ENCODE results near the gene LDHB.
"Not testable (repeated sequence)": the region's sequence is repeated elsewhere in the genome, so short reads cannot be mapped to it uniquely, and the experiment has no call there.

LDHB gene

DNA sequence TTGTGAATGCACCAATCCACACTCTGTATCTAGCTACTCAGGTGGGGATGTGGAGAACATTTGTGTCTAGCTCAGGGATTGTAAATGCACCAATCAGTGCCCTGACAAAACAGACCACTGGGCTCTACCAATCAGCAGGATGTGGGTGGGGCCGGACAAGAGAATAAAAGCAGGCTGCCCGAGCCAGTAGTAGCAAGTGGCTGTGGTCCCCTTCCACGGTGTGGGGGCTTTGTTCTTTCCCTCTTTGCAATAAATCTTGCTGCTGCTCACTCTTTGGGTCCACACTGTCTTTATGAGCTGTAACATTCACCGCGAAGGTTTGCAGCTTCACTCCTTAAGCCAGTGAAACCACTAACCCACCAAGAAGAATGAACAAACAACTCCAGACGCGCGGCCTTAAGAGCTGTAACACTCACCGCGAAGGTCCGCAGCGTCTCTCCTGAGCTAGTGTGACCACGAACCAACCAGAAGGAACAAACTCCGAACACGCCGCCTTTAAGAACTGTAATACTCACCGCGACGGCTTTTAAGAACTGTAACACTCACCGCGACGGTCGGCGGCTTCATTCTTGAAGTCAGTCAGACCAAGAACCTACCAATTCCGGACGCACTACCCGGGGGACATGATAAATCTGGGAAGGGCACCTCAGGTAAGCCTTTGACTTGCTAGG, 4.6 kb upstream of the LDHB start:
- no peak overlapping the region for H3K27ac ChIP-seq (ENCODE audit: low read depth, low read length)
- peaks cover 2% of the 10 kb centered on the region; the same call in 1 of the 2 replicates for H3K27me3 ChIP-seq (ENCODE audit: control insufficient read depth, low read length)
- H4K20me1 ChIP-seq (ENCODE audit: control insufficient read depth, insufficient read depth, low read depth, low read length): no peaks in the 10 kb centered on the region
- no peak overlapping the region for H3K4me3 ChIP-seq (ENCODE audit: low read length)
- H3K4me2 ChIP-seq (ENCODE audit: low read length): no peak overlapping the region
- H3K36me3 ChIP-seq (ENCODE audit: control insufficient read depth, low read length): peaks cover 4% of the 10 kb centered on the region
- H3K9me3 ChIP-seq (ENCODE audit: control insufficient read depth, insufficient read depth, low read length): peaks cover 3% of the 10 kb centered on the region; the same call in 1 of the 2 replicates
- TF ChIP-seq EZH2phosphoT487 (IDR thresholded peaks at IDR 0.05; ENCODE audit: borderline replicate concordance, low read length): no peak
- TF ChIP-seq, protein P1, sequence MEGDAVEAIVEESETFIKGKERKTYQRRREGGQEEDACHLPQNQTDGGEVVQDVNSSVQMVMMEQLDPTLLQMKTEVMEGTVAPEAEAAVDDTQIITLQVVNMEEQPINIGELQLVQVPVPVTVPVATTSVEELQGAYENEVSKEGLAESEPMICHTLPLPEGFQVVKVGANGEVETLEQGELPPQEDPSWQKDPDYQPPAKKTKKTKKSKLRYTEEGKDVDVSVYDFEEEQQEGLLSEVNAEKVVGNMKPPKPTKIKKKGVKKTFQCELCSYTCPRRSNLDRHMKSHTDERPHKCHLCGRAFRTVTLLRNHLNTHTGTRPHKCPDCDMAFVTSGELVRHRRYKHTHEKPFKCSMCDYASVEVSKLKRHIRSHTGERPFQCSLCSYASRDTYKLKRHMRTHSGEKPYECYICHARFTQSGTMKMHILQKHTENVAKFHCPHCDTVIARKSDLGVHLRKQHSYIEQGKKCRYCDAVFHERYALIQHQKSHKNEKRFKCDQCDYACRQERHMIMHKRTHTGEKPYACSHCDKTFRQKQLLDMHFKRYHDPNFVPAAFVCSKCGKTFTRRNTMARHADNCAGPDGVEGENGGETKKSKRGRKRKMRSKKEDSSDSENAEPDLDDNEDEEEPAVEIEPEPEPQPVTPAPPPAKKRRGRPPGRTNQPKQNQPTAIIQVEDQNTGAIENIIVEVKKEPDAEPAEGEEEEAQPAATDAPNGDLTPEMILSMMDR (IDR thresholded peaks at IDR 0.05; ENCODE audit: low read depth, low read length, poor library complexity, severe bottlenecking): no peak
- H3K9me2 ChIP-seq (replicated peaks; ENCODE audit: control insufficient read depth, low read length): no peaks in the 10 kb centered on the region
- H3K79me2 ChIP-seq (ENCODE audit: control insufficient read depth, low read length): peaks cover 11% of the 10 kb centered on the region
- H3K4me1 ChIP-seq (ENCODE audit: control insufficient read depth, low read length): peaks cover 8% of the 10 kb centered on the region
- no peaks in the 10 kb centered on the region for H3F3A ChIP-seq (ENCODE audit: control insufficient read depth, insufficient read depth)

DNA sequence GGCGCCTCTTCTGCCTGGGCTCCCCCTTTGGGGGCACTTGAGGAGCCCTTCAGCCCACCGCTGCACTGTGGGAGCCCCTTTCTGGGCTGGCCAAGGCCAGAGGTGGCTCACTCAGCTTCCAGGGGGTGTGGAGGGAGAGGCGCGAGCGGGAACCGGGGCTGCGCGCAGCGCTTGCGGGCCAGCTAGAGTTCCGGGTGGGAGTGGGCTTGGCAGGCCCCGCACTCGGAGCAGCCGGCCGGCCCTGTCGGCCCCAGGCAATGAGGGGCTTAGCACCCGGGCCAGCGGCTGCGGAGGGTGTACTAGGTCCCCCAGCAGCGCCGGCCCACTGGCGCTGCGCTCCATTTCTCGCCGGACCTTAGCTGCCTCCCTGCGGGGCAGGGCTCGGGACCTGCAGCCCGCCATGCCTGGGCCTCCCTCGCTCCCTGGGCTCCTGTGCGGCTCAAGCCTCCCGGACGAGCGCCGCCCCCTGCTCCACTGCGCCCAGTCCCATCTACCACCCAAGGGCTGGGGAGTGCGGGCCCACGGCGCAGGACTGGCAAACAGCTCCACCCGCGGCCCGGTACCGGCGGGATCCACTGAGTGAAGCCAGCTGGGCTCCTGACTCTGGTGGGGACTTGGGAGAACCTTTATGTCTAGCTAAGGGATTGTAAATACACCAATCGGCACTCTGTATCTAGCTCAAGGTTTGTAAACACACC, 3.9 kb upstream of the LDHB start:
- not testable (repeated sequence) for H3K9me2 ChIP-seq (replicated peaks; ENCODE audit: control insufficient read depth, low read length); H3K9me3 ChIP-seq (ENCODE audit: control insufficient read depth, insufficient read depth, low read length); H3K27me3 ChIP-seq (ENCODE audit: control insufficient read depth, low read length); H3K4me3 ChIP-seq (ENCODE audit: low read length); H4K20me1 ChIP-seq (ENCODE audit: control insufficient read depth, insufficient read depth, low read depth, low read length); H3K27ac ChIP-seq (ENCODE audit: low read depth, low read length); H3K4me1 ChIP-seq (ENCODE audit: control insufficient read depth, low read length); H3F3A ChIP-seq (ENCODE audit: control insufficient read depth, insufficient read depth); H3K4me2 ChIP-seq (ENCODE audit: low read length)
- Histone ChIP-seq H3K79me2 (ENCODE audit: control insufficient read depth, low read length) (peaks cover 18% of the 10 kb centered on the region), H3K36me3 (ENCODE audit: control insufficient read depth, low read length) (peaks cover 11% of the 10 kb centered on the region)

DNA sequence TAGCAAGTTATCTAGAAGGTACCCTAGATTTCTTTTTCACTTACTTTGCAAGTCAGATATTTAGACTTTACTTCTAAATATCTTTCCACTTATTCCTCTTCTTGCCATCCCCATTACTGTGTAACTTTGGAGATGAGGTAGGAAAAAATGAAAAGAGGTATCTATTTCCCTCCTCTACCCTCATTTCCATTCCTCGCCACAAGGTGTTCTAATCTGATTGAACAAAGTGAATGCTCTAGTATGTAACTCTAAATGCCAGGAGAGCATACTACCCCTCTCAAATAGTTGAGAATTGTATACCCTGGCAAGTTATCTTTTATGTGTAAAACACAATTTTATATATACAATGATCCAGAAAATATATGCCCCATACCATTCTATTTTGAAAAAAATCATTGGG, 1.7 kb upstream of the LDHB start:
- Histone ChIP-seq H3F3A (ENCODE audit: control insufficient read depth, insufficient read depth) (no peaks in the 10 kb centered on the region), H3K79me2 (ENCODE audit: control insufficient read depth, low read length) (peaks cover 40% of the 10 kb centered on the region), H3K27ac (ENCODE audit: low read depth, low read length) (no peak overlapping the region), H3K9me3 (ENCODE audit: control insufficient read depth, insufficient read depth, low read length) (peaks cover 3% of the 10 kb centered on the region; the same call in 1 of the 2 replicates), H3K36me3 (ENCODE audit: control insufficient read depth, low read length) (peaks cover 32% of the 10 kb centered on the region), H3K9me2 (replicated peaks; ENCODE audit: control insufficient read depth, low read length) (no peaks in the 10 kb centered on the region), H4K20me1 (ENCODE audit: control insufficient read depth, insufficient read depth, low read depth, low read length) (peaks cover 22% of the 10 kb centered on the region), H3K4me2 (ENCODE audit: low read length) (no peak overlapping the region), H3K4me3 (ENCODE audit: low read length) (no peak overlapping the region), H3K27me3 (ENCODE audit: control insufficient read depth, low read length) (peaks cover 2% of the 10 kb centered on the region; the same call in 1 of the 2 replicates), H3K4me1 (ENCODE audit: control insufficient read depth, low read length) (peaks cover 28% of the 10 kb centered on the region)
- TF ChIP-seq, protein P1 (IDR thresholded peaks at IDR 0.05; ENCODE audit: low read depth, low read length, poor library complexity, severe bottlenecking): peak; percentile 14
- TF ChIP-seq EZH2phosphoT487 (IDR thresholded peaks at IDR 0.05; ENCODE audit: borderline replicate concordance, low read length): no peak

DNA sequence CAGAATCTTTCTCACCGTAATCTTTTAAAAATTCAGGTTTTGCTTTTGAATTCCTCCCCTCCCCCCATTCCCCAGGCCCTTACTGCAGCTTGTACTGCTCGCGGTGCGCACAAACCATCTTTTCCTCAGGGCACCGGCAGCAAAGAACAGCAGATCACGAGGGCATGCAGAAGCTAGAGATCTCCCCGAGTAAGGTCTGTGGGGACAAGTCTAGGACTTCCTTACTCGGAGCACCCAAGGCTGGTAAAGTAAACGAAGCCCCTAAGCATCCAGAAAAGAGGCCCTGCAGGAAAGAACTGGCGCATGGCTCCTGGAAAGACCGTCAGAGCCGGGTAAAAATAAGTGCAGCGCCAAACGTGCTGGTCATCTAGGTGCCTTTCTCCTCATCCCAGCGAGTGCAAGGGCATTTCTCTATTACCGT, 727 bp downstream of the LDHB start:
- Histone ChIP-seq H3K27me3 (ENCODE audit: control insufficient read depth, low read length) (peaks cover 2% of the 10 kb centered on the region; the same call in 1 of the 2 replicates), H3K36me3 (ENCODE audit: control insufficient read depth, low read length) (peaks cover 56% of the 10 kb centered on the region), H3K4me1 (ENCODE audit: control insufficient read depth, low read length) (peaks cover 37% of the 10 kb centered on the region), H3K27ac (ENCODE audit: low read depth, low read length) (peak overlapping the region; percentile 73), H3K4me3 (ENCODE audit: low read length) (peak overlapping the region; percentile 91), H3K9me3 (ENCODE audit: control insufficient read depth, insufficient read depth, low read length) (peaks cover 3% of the 10 kb centered on the region; the same call in 1 of the 2 replicates), H3K4me2 (ENCODE audit: low read length) (peak overlapping the region; percentile 88), H4K20me1 (ENCODE audit: control insufficient read depth, insufficient read depth, low read depth, low read length) (peaks cover 22% of the 10 kb centered on the region), H3F3A (ENCODE audit: control insufficient read depth, insufficient read depth) (no peaks in the 10 kb centered on the region; the same call in 1 of the 2 replicates), H3K79me2 (ENCODE audit: control insufficient read depth, low read length) (peaks cover 63% of the 10 kb centered on the region), H3K9me2 (replicated peaks; ENCODE audit: control insufficient read depth, low read length) (no peaks in the 10 kb centered on the region)
- no peak for TF ChIP-seq EZH2phosphoT487 (IDR thresholded peaks at IDR 0.05; ENCODE audit: borderline replicate concordance, low read length)
- TF ChIP-seq, protein P1 (IDR thresholded peaks at IDR 0.05; ENCODE audit: low read depth, low read length, poor library complexity, severe bottlenecking): no peak
